SJSA1 (cell line): Measurements from ENCODE around the gene HMGB3. TPM values are rescaled to one million over a fixed set of nuclear protein-coding genes. Genes with fewer than 3 reads are reported as not detected.
"Not testable (repeated sequence)": the region's sequence is repeated elsewhere in the genome, so short reads cannot be mapped to it uniquely, and the experiment has no call there.

Experiments used
- DNase-seq, 2 experiments: peaks; one replicate each; pipeline ENCODE4 v3.0.0-alpha.2; 2015 to 2020; ENCODE audit warnings: low spot score in 2 of 2, low read depth in 1 of 2
- H3K27ac ChIP-seq: fragments of 250-450 bp; sonication (Bioruptor Pico); 2 replicates; pipeline ENCODE4 v1.5.1; 2020; ENCODE audit warnings: mild to moderate bottlenecking, moderate library complexity
- H3K27me3 ChIP-seq: fragments of 250-450 bp; sonication (Bioruptor Pico); replicated peaks from 2 replicates; pipeline ENCODE4 v1.5.1; 2020; ENCODE audit warnings: mild to moderate bottlenecking, moderate library complexity
- H3K36me3 ChIP-seq: fragments of 250-450 bp; sonication (Bioruptor Pico); 2 replicates; pipeline ENCODE4 v1.5.1; 2020; ENCODE audit warnings: mild to moderate bottlenecking
- H3K4me1 ChIP-seq: fragments of 250-450 bp; sonication (Bioruptor Pico); replicated peaks from 2 replicates; pipeline ENCODE4 v1.6.1; 2021; ENCODE audit warnings: mild to moderate bottlenecking
- H3K4me3 ChIP-seq: fragments of 250-450 bp; sonication (Bioruptor Pico); 2 replicates; pipeline ENCODE4 v1.5.1; 2020; ENCODE audit warnings: mild to moderate bottlenecking
- H3K9me3 ChIP-seq: fragments of 250-450 bp; sonication (Bioruptor Pico); replicated peaks from 2 replicates; pipeline ENCODE4 v1.5.1; 2020; ENCODE audit warnings: mild to moderate bottlenecking
- total RNA-seq: library from RNA; depleted of rRNA; stranded (reverse); fragments of >200 nt; shearing (Covaris generic); gene quantifications from 2 replicates; pipeline ENCODE4 v1.2.3, GENCODE V29; 2014

Gene HMGB3
- total RNA-seq, 1 experiment from 2014 or later = 74.8 TPM

- not testable (repeated sequence) for H3K9me3 ChIP-seq, H3K4me3 ChIP-seq, DNase-seq, H3K27me3 ChIP-seq, H3K4me1 ChIP-seq, H3K27ac ChIP-seq
- H3K36me3 ChIP-seq = peaks cover 23% of the 10 kb centered on the region
Measured at GRCh38 chrX:150987687-150988086, 4.6 kb downstream of the HMGB3 start.

- no peak for DNase-seq
- Histone ChIP-seq H3K9me3 (no peaks in the 10 kb centered on the region), H3K4me1 (no peaks in the 10 kb centered on the region; the same call in 1 of the 2 replicates), H3K4me3 (no peak overlapping the region), H3K27ac (no peak overlapping the region), H3K27me3 (no peaks in the 10 kb centered on the region), H3K36me3 (peaks cover 20% of the 10 kb centered on the region)
Measured at GRCh38 chrX:150989420-150989819, 6.3 kb downstream of the HMGB3 start.

- Histone ChIP-seq H3K9me3 (no peaks in the 10 kb centered on the region), H3K4me1 (no peaks in the 10 kb centered on the region; the same call in 1 of the 2 replicates), H3K36me3 (peaks cover 17% of the 10 kb centered on the region), H3K27me3 (no peaks in the 10 kb centered on the region), H3K4me3 (no peak overlapping the region), H3K27ac (no peak overlapping the region)
- DNase-seq = no peak
Measured at GRCh38 chrX:150990910-150991309, 7.8 kb downstream of the HMGB3 start.

GRCh38 chrX:151000861-151001331 is 17.8 kb downstream of the HMGB3 start:
- no peak for DNase-seq

GRCh38 chrX:151004085-151004484 is 20.9 kb downstream of the HMGB3 start:
- Histone ChIP-seq H3K4me1 (no peaks in the 10 kb centered on the region), H3K27ac (no peak overlapping the region)

More at GRCh38 chrX:151000861-151001331, 17.8 kb downstream of the HMGB3 start:
- Histone ChIP-seq H3K4me3 (no peak overlapping the region), H3K4me1 (no peaks in the 10 kb centered on the region), H3K9me3 (no peaks in the 10 kb centered on the region), H3K36me3 (no peaks in the 10 kb centered on the region), H3K27me3 (no peaks in the 10 kb centered on the region), H3K27ac (no peak overlapping the region)

GRCh38 chrX:151006410-151007109 is 23.4 kb downstream of the HMGB3 start:
- H3K4me3 ChIP-seq = no peak overlapping the region
- DNase-seq = no peak
- no peaks in the 10 kb centered on the region for H3K27me3 ChIP-seq
- H3K27ac ChIP-seq = no peak overlapping the region
- no peaks in the 10 kb centered on the region for H3K4me1 ChIP-seq
- H3K9me3 ChIP-seq = no peaks in the 10 kb centered on the region
- no peaks in the 10 kb centered on the region for H3K36me3 ChIP-seq

More at GRCh38 chrX:151004085-151004484, 20.9 kb downstream of the HMGB3 start:
- no peak for DNase-seq
- Histone ChIP-seq H3K36me3 (no peaks in the 10 kb centered on the region), H3K9me3 (no peaks in the 10 kb centered on the region), H3K27me3 (no peaks in the 10 kb centered on the region), H3K4me3 (no peak overlapping the region)

- Histone ChIP-seq H3K27me3 (no peaks in the 10 kb centered on the region), H3K9me3 (no peaks in the 10 kb centered on the region), H3K36me3 (no peaks in the 10 kb centered on the region), H3K27ac (no peak overlapping the region), H3K4me1 (no peaks in the 10 kb centered on the region), H3K4me3 (no peak overlapping the region)
- DNase-seq = no peak
Measured at GRCh38 chrX:151009582-151009981, 26.4 kb downstream of the HMGB3 start.

GRCh38 chrX:151013164-151013743 is 30.1 kb downstream of the HMGB3 start:
- Histone ChIP-seq H3K4me1 (no peaks in the 10 kb centered on the region), H3K27me3 (no peaks in the 10 kb centered on the region), H3K4me3 (no peak overlapping the region), H3K27ac (no peak overlapping the region), H3K9me3 (no peaks in the 10 kb centered on the region), H3K36me3 (no peaks in the 10 kb centered on the region)
- no peak for DNase-seq

GRCh38 chrX:151015684-151016083 is 32.5 kb downstream of the HMGB3 start:
- no peak for DNase-seq
- Histone ChIP-seq H3K4me1 (no peaks in the 10 kb centered on the region), H3K9me3 (no peaks in the 10 kb centered on the region), H3K27me3 (no peaks in the 10 kb centered on the region), H3K36me3 (no peaks in the 10 kb centered on the region), H3K27ac (no peak overlapping the region), H3K4me3 (no peak overlapping the region)

GRCh38 chrX:151019856-151020255 is 36.7 kb downstream of the HMGB3 start:
- H3K27ac ChIP-seq = no peak overlapping the region
- H3K4me1 ChIP-seq = no peaks in the 10 kb centered on the region
- H3K27me3 ChIP-seq = no peaks in the 10 kb centered on the region
- H3K9me3 ChIP-seq = no peaks in the 10 kb centered on the region
- no peak overlapping the region for H3K4me3 ChIP-seq
- no peaks in the 10 kb centered on the region for H3K36me3 ChIP-seq
- DNase-seq = no peak

- Histone ChIP-seq H3K4me1 (no peaks in the 10 kb centered on the region), H3K36me3 (no peaks in the 10 kb centered on the region), H3K27ac (no peak overlapping the region), H3K27me3 (no peaks in the 10 kb centered on the region), H3K9me3 (no peaks in the 10 kb centered on the region), H3K4me3 (no peak overlapping the region)
- no peak for DNase-seq
Measured at GRCh38 chrX:151030845-151031244, 47.7 kb downstream of the HMGB3 start.

GRCh38 chrX:151031391-151031975 is 48.3 kb downstream of the HMGB3 start:
- H3K27me3 ChIP-seq = no peaks in the 10 kb centered on the region
- H3K27ac ChIP-seq = no peak overlapping the region
- H3K4me3 ChIP-seq = no peak overlapping the region
- H3K4me1 ChIP-seq = no peaks in the 10 kb centered on the region
- H3K9me3 ChIP-seq = no peaks in the 10 kb centered on the region
- no peaks in the 10 kb centered on the region for H3K36me3 ChIP-seq
- no peak for DNase-seq

GRCh38 chrX:151039351-151039750 is 56.2 kb downstream of the HMGB3 start:
- H3K4me3 ChIP-seq = no peak overlapping the region

More at GRCh38 chrX:151039351-151039750, 56.2 kb downstream of the HMGB3 start:
- H3K27ac ChIP-seq = no peak overlapping the region
- DNase-seq = no peak
- H3K9me3 ChIP-seq = no peaks in the 10 kb centered on the region
- no peaks in the 10 kb centered on the region for H3K36me3 ChIP-seq
- H3K27me3 ChIP-seq = no peaks in the 10 kb centered on the region
- no peaks in the 10 kb centered on the region for H3K4me1 ChIP-seq
